ENCODE measurements around the gene GALNT1.
"Not testable (repeated sequence)": the region's sequence is repeated elsewhere in the genome, so short reads cannot be mapped to it uniquely, and the experiment has no call there.

The GALNT1 gene

DNA sequence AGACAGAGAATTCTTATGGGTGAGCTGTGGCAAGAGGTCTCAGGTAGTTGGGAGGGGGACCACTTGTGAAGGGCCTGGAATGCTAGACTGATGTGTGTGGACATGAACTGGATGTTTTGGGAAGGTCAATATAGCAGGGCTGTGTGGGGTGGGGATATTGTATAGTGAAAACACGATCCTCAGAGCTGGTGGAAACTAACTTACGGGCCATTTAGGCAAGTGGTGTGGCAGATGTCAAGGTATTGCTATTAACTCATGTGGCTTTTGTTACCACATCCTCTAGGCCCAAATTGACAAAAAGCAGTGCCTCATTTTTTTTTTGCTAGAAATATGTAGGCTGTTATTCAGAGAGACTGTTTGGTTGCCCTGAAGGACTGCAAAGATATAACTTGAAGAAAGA is 8.0 kb upstream of the GALNT1 start:
- no peak for TF ChIP-seq JUND (IDR thresholded peaks at IDR 0.05; ENCODE audit: low read depth)
- in situ Hi-C loops (cut with HindIII; ENCODE audit: low pct_unique_long_range_greater_than_20kb, low sequenced_read_pairs): no loop called here
- no peak for DNase-seq (ENCODE audit: low read depth in 1 of 2, low spot score in 1 of 2)

DNA sequence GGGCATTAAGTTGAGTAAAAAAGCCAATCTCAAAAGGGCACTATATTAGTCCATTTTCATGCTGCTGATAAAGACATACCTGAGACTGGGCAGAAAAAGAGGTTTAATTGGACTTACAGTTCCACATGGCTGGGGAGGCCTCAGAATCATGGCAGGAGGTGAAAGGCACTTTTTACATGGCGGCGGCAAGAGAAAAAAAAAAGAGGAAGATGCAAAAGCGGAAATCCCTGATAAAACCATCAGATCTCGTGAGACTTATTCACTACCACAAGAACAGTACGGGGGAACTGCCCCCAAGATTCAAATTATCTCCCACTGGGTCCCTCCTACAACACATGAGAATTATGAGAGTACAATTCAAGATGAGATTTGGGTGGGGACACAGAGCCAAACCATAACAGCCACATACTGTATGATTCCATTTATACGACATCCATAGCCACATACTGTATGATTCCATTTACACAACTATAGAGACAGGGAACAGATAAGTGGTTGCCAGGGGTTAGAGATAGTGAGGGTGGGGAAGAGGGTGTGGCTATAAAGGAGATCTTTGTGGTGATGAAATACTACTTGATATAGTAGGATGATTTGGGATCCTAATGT is 5.2 kb upstream of the GALNT1 start:
- in situ Hi-C loops (cut with HindIII; ENCODE audit: low pct_unique_long_range_greater_than_20kb, low sequenced_read_pairs); DNase-seq (ENCODE audit: low read depth in 1 of 2, low spot score in 1 of 2): not testable (repeated sequence)

- in situ Hi-C loops (cut with HindIII; ENCODE audit: low pct_unique_long_range_greater_than_20kb, low sequenced_read_pairs): no loop called here
- no peak for DNase-seq (ENCODE audit: low read depth in 1 of 2, low spot score in 1 of 2)
- TF ChIP-seq JUND (IDR thresholded peaks at IDR 0.05; ENCODE audit: low read depth): no peak
These were observed 4.3 kb upstream of the GALNT1 start for GRCh38 chr18:35577045-35577848.

DNA sequence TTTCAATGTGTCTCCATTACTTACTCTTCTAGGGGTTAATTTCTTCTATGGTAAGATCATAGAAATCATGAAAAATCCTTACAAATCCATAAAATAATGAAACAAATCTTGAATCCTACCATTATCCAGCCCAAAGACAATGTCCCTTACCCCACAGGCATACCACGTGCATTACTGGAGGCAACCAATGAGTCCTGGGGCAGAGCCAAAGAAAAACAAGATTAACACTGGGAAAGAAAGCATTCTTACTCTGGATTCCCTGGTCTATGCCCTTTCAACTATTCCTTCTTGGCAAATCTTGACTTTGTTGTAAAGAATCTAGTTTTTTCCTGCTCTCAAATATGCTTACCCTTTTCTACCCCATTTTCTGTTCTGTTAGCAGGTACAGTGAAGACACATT is 3.1 kb upstream of the GALNT1 start:
- no peak for TF ChIP-seq JUND (IDR thresholded peaks at IDR 0.05; ENCODE audit: low read depth)
- in situ Hi-C loops (cut with HindIII; ENCODE audit: low pct_unique_long_range_greater_than_20kb, low sequenced_read_pairs): no loop called here
- no peak for DNase-seq (ENCODE audit: low read depth in 1 of 2, low spot score in 1 of 2)

DNA sequence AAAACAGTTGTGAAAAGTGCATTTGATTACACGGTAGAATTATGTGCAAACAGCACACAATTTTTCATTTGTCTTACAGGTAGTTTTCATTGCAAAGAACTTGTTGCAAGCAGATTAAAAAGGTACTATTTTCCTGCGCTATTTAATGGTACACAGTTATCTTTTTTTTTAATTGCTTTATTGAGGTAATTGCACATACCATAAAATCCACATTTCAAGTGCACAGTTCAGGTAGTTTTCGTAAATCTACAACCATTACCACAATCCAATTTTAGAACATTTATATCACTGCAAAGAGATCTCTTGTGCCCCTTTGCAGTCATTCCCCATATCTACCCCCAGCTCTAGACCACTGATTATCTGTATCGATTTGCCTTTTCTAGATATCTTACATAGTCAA is 2.6 kb upstream of the GALNT1 start:
- no peak for TF ChIP-seq JUND (IDR thresholded peaks at IDR 0.05; ENCODE audit: low read depth)
- in situ Hi-C loops (cut with HindIII; ENCODE audit: low pct_unique_long_range_greater_than_20kb, low sequenced_read_pairs): no loop called here
- no peak for DNase-seq (ENCODE audit: low read depth in 1 of 2, low spot score in 1 of 2)

DNA sequence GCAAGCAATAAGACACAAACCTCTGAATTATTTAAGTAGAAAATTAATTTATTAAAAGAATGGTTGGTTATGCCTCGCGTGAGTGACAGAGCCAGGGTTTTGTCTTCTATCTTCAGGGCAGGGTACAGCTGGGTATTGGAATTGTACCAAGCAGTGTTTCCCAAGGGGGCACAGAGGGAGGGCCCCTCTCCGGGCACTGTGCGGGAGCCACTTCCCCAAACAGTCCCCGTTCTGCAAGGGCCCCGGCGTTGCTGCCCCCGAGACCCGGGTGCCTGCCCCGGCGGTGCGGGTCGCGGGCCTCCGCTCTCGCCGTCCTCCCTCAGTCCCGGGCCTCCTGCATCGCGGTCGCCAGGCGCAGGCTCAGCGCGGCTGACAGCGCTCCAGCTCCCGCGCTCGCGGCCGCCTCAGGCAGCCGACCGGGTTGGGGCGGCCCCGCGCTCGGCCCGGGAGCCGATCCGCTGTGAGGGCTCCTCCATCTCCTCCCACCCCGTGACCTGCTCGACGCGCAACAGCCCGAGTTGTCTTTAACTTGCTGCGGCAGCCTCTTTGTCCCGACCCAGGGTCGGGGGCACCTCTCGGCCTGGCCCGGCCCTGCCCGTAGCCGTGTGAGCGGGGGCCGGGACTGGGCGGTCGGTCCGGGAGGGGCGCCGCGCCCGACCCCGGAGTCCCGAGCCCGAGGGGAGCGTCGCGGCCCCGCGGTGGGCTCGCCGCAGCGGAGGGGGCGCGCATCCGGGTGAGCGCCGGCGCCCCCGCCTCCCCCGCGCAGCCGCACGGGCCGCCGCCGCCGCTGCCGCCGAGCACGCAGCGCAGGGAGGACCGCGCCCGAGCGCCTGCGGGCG is 620 bp upstream of the GALNT1 start:
- peak; percentile 36 to 52 for DNase-seq (ENCODE audit: low read depth in 1 of 2, low spot score in 1 of 2)

GRCh38 chr18:35581898-35582641 is 530 bp downstream of the GALNT1 start:
- in situ Hi-C loops (cut with HindIII; ENCODE audit: low pct_unique_long_range_greater_than_20kb, low sequenced_read_pairs): no loop called here
- TF ChIP-seq JUND (IDR thresholded peaks at IDR 0.05; ENCODE audit: low read depth): no peak
- peak in 1 of 2 experiments; percentile 2 for DNase-seq (ENCODE audit: low read depth in 1 of 2, low spot score in 1 of 2)

More for the DNA sequence above, 620 bp upstream of the GALNT1 start:
- TF ChIP-seq JUND (IDR thresholded peaks at IDR 0.05; ENCODE audit: low read depth): no peak
- in situ Hi-C loops (cut with HindIII; ENCODE audit: low pct_unique_long_range_greater_than_20kb, low sequenced_read_pairs): no loop called here

- in situ Hi-C loops (cut with HindIII; ENCODE audit: low pct_unique_long_range_greater_than_20kb, low sequenced_read_pairs): no loop called here
- DNase-seq (ENCODE audit: low read depth in 1 of 2, low spot score in 1 of 2): peak in 1 of 2 experiments; percentile 9
- no peak for TF ChIP-seq JUND (IDR thresholded peaks at IDR 0.05; ENCODE audit: low read depth)
These were observed 1.5 kb downstream of the GALNT1 start for GRCh38 chr18:35582899-35583558.

GRCh38 chr18:35584735-35585134 is 3.2 kb downstream of the GALNT1 start:
- in situ Hi-C loops (cut with HindIII; ENCODE audit: low pct_unique_long_range_greater_than_20kb, low sequenced_read_pairs): no loop called here
- no peak for DNase-seq (ENCODE audit: low read depth in 1 of 2, low spot score in 1 of 2)
- no peak for TF ChIP-seq JUND (IDR thresholded peaks at IDR 0.05; ENCODE audit: low read depth)

DNA sequence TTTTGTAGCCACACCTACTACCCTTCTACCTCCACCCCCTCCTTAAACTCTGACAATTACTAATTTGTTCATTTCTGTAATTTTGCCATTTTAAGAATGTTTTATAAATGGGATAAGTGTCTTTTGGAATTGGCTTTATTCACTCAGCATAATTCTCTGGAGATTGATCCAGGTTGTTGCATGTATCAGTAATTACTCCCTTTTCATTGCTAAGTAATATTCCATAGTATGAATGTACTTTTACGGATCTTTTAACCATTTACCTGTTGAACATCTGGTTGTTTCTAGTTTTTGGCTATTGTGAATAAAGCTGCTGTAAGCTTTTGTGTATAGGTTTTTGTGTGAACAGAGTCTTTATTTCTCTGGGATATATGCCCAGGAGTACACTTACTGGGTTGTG is 4.1 kb downstream of the GALNT1 start:
- no peak for DNase-seq (ENCODE audit: low read depth in 1 of 2, low spot score in 1 of 2)
- in situ Hi-C loops (cut with HindIII; ENCODE audit: low pct_unique_long_range_greater_than_20kb, low sequenced_read_pairs): no loop called here
- TF ChIP-seq JUND (IDR thresholded peaks at IDR 0.05; ENCODE audit: low read depth): no peak

DNA sequence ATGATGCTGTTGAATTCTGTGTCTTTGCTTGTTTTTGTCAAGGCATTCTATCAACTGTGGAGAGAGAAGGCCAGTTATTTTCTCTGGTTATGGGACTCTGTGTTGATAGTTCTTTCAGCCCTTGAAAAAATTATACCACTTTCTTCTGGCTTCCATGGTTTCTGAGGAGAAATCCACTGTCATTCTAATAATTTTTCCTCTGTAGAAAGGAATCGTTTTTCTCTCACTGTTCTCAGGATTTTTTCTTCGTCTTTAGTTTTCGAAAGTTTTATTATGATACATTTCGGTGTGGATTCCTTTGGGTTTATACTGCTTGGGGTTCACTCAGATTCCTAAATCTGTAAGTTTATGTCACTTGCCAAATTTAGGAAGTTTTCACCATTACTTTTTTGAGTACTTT is 6.6 kb downstream of the GALNT1 start:
- no peak for TF ChIP-seq JUND (IDR thresholded peaks at IDR 0.05; ENCODE audit: low read depth)
- no peak for DNase-seq (ENCODE audit: low read depth in 1 of 2, low spot score in 1 of 2)
- in situ Hi-C loops (cut with HindIII; ENCODE audit: low pct_unique_long_range_greater_than_20kb, low sequenced_read_pairs): no loop called here

- in situ Hi-C loops (cut with HindIII; ENCODE audit: low pct_unique_long_range_greater_than_20kb, low sequenced_read_pairs): no loop called here
- no peak for TF ChIP-seq JUND (IDR thresholded peaks at IDR 0.05; ENCODE audit: low read depth)
- no peak for DNase-seq (ENCODE audit: low read depth in 1 of 2, low spot score in 1 of 2)
These were observed 7.5 kb downstream of the GALNT1 start for GRCh38 chr18:35588995-35589394.

Measured in T47D (cell line).